HepG2 (cell line): ENCODE results near the gene NLRP12. TPM values are rescaled to one million over a fixed set of nuclear protein-coding genes. Genes with fewer than 3 reads are reported as not detected.

Source experiments
- BORCS8-MEF2B ChIP-seq: sonication (generic); formaldehyde crosslinking; IDR thresholded peaks from 2 replicates; pipeline ENCODE4 v1.8.0; 2022; ENCODE audit warnings: mild to moderate bottlenecking, missing genetic modification reagents
- CREM ChIP-seq, 2 experiments: sonication (generic) in 1 of 2; formaldehyde crosslinking in 1 of 2; IDR thresholded peaks; 2 replicates each; pipeline versions ENCODE4 v1.4.0 to v1.6.1; 2016 to 2020; ENCODE audit warnings: antibody characterized with exemption in 1 of 2, mild to moderate bottlenecking in 1 of 2, missing genetic modification reagents in 1 of 2
- DPF2 ChIP-seq: sonication (generic); formaldehyde crosslinking; IDR thresholded peaks from 2 replicates; pipeline ENCODE4 v1.4.0; 2020; ENCODE audit warnings: mild to moderate bottlenecking, low read depth, missing genetic modification reagents, borderline replicate concordance
- FOXA3 ChIP-seq: IDR thresholded peaks from 2 replicates; pipeline ENCODE4 v1.6.1; 2016; ENCODE audit warnings: missing genetic modification reagents, missing compliant biosample characterization
- FOXP1 ChIP-seq, 2 experiments: fragments of 450-650 bp in 1 of 2; IDR thresholded peaks; 2 replicates each; pipeline ENCODE4 v1.6.1; 2017 to 2018; ENCODE audit warnings: antibody characterized with exemption in 1 of 2
- HMG20B ChIP-seq: conservative IDR thresholded peaks from 2 replicates; pipeline ENCODE4 v1.6.1; 2016; ENCODE audit warnings: missing genetic modification reagents, missing compliant biosample characterization
- KLF13 ChIP-seq: sonication (generic); formaldehyde crosslinking; IDR thresholded peaks from 2 replicates; pipeline ENCODE4 v1.4.0; 2020; ENCODE audit warnings: mild to moderate bottlenecking, missing genetic modification reagents
- NAIF1 ChIP-seq: sonication (generic); formaldehyde crosslinking; IDR thresholded peaks from 2 replicates; pipeline ENCODE4 v1.5.0; 2020; ENCODE audit warnings: mild to moderate bottlenecking, missing genetic modification reagents, borderline replicate concordance
- RARA ChIP-seq: IDR thresholded peaks from 2 replicates; pipeline ENCODE4 v1.6.1; 2016; ENCODE audit warnings: missing genetic modification reagents, missing compliant biosample characterization
- STAG1 ChIP-seq: sonication (generic); formaldehyde crosslinking; IDR thresholded peaks from 2 replicates; pipeline ENCODE4 v1.4.0; 2020; ENCODE audit warnings: missing genetic modification reagents
- ZNF24 ChIP-seq: fragments of 450-650 bp; IDR thresholded peaks from 2 replicates; pipeline ENCODE4 v1.6.1; 2017; ENCODE audit warnings: antibody characterized with exemption, mild to moderate bottlenecking
- ZNF34 ChIP-seq: sonication (generic); formaldehyde crosslinking; IDR thresholded peaks from 2 replicates; pipeline ENCODE4 v1.4.0; 2020; ENCODE audit warnings: mild to moderate bottlenecking, missing genetic modification reagents, borderline replicate concordance
- ZNF891 ChIP-seq: sonication (generic); formaldehyde crosslinking; IDR thresholded peaks from 2 replicates; pipeline ENCODE4 v1.5.0; 2020; ENCODE audit warnings: mild to moderate bottlenecking, missing genetic modification reagents
- polyA plus RNA-seq, 8 experiments: library from polyadenylated mRNA; depleted of rRNA in 3 of 8; stranded (reverse) in 7 of 8; unstranded in 1 of 8; fragments of >200 nt; fragmentation: Illumina TruSeq in 4 of 8; extraction: Trizol in 4 of 8; gene quantifications; 2 replicates each; pipeline versions ENCODE4 v1.2.1 to v1.2.3, GENCODE V29; 2011 to 2016; ENCODE audit warnings: low read depth in 4 of 8, missing spikeins in 1 of 8, mixed read lengths in 1 of 8; ENCODE audit not compliant: insufficient read depth in 1 of 8
- total RNA-seq, 5 experiments: library from RNA; depleted of rRNA; stranded (reverse); fragments of >200 nt; fragmentation: Illumina TruSeq; extraction: Trizol; gene quantifications; 2 replicates each; pipeline ENCODE4 v1.2.3, GENCODE V29; 2016; ENCODE audit warnings: low read depth in 1 of 5
- TF ChIP-seq, protein P1 (sequence below): sonication (generic); formaldehyde crosslinking; IDR thresholded peaks from 2 replicates; pipeline ENCODE4 v1.4.0; 2020; ENCODE audit warnings: missing genetic modification reagents
- TF ChIP-seq, protein P2 (sequence below): sonication (generic); formaldehyde crosslinking; IDR thresholded peaks from 2 replicates; pipeline ENCODE4 v1.4.0; 2020; ENCODE audit warnings: missing genetic modification reagents
- TF ChIP-seq, protein P3 (sequence below): sonication (generic); formaldehyde crosslinking; IDR thresholded peaks from 2 replicates; pipeline ENCODE4 v1.8.0; 2022; ENCODE audit warnings: low read depth, missing genetic modification reagents
- TF ChIP-seq, protein P4 (sequence below): IDR thresholded peaks from 2 replicates; pipeline ENCODE4 v1.6.1; 2018; ENCODE audit warnings: missing genetic modification reagents, mild to moderate bottlenecking, missing compliant biosample characterization
- TF ChIP-seq, protein P5 (sequence below): sonication (generic); formaldehyde crosslinking; IDR thresholded peaks from 2 replicates; pipeline ENCODE4 v1.8.0; 2022; ENCODE audit warnings: mild to moderate bottlenecking, missing genetic modification reagents; ENCODE audit not compliant: insufficient replicate concordance
- TF ChIP-seq, protein P6 (sequence below): IDR thresholded peaks from 2 replicates; pipeline ENCODE4 v1.6.1; 2016; ENCODE audit warnings: mild to moderate bottlenecking, missing biosample characterization, missing genetic modification reagents

NLRP12 gene
- total and polyA plus RNA-seq, 2 of the 13 experiments (the other 11 are each of a cell fraction or from before 2014, with no cell fraction given): 0.15 to 0.20 TPM

DNA sequence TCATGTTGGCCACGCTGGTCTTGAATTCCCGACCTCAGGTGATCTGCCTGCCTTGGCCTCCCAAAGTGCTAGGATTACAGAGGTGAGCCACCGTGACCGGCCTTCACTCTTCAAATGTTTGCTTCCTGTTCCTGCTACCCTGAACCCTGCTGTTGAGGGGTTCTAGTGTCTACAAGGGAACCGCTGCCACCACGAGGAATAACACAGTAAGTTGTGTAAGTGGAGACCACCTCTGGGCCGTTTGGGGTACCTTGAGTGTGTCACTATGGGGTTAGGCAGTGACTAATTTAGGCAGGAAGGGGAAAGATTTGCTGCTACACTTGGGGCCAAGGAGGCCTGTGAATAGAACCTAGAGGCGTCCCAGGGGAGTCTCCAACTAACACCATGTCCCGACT lies 41.4 kb upstream of the NLRP12 start (continued):
- TF ChIP-seq KLF13 (CRISPR knock-in tag) (no peak), STAG1 (CRISPR knock-in tag) (peak; percentile 38), ZNF34 (CRISPR knock-in tag) (peak; percentile 72; the same call in 1 of the 2 replicates), NAIF1 (CRISPR knock-in tag) (no peak), RARA (peak; percentile 91), ZNF24 (no peak), ZNF891 (CRISPR knock-in tag) (peak; percentile 48; the same call in 1 of the 2 replicates), CREM (IDR thresholded peaks at IDR 0.05) (peak; percentile 38; the same call in 1 of the 2 replicates), CREM (CRISPR knock-in tag; IDR thresholded peaks at IDR 0.05) (no peak), FOXP1 (IDR thresholded peaks at IDR 0.05) (no peak), FOXP1 (CRISPR knock-in tag; IDR thresholded peaks at IDR 0.05) (peak; percentile 23; the same call in 1 of the 2 replicates), BORCS8-MEF2B (CRISPR knock-in tag) (no peak), DPF2 (peak; percentile 82), FOXA3 (CRISPR knock-in tag) (peak; percentile 49), HMG20B (0 out of 2 replicates have a peak, but pooled peaks have one; percentile 12)
- TF ChIP-seq, protein P1, sequence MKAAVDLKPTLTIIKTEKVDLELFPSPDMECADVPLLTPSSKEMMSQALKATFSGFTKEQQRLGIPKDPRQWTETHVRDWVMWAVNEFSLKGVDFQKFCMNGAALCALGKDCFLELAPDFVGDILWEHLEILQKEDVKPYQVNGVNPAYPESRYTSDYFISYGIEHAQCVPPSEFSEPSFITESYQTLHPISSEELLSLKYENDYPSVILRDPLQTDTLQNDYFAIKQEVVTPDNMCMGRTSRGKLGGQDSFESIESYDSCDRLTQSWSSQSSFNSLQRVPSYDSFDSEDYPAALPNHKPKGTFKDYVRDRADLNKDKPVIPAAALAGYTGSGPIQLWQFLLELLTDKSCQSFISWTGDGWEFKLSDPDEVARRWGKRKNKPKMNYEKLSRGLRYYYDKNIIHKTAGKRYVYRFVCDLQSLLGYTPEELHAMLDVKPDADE (CRISPR knock-in tag): no peak
- TF ChIP-seq, protein P2, sequence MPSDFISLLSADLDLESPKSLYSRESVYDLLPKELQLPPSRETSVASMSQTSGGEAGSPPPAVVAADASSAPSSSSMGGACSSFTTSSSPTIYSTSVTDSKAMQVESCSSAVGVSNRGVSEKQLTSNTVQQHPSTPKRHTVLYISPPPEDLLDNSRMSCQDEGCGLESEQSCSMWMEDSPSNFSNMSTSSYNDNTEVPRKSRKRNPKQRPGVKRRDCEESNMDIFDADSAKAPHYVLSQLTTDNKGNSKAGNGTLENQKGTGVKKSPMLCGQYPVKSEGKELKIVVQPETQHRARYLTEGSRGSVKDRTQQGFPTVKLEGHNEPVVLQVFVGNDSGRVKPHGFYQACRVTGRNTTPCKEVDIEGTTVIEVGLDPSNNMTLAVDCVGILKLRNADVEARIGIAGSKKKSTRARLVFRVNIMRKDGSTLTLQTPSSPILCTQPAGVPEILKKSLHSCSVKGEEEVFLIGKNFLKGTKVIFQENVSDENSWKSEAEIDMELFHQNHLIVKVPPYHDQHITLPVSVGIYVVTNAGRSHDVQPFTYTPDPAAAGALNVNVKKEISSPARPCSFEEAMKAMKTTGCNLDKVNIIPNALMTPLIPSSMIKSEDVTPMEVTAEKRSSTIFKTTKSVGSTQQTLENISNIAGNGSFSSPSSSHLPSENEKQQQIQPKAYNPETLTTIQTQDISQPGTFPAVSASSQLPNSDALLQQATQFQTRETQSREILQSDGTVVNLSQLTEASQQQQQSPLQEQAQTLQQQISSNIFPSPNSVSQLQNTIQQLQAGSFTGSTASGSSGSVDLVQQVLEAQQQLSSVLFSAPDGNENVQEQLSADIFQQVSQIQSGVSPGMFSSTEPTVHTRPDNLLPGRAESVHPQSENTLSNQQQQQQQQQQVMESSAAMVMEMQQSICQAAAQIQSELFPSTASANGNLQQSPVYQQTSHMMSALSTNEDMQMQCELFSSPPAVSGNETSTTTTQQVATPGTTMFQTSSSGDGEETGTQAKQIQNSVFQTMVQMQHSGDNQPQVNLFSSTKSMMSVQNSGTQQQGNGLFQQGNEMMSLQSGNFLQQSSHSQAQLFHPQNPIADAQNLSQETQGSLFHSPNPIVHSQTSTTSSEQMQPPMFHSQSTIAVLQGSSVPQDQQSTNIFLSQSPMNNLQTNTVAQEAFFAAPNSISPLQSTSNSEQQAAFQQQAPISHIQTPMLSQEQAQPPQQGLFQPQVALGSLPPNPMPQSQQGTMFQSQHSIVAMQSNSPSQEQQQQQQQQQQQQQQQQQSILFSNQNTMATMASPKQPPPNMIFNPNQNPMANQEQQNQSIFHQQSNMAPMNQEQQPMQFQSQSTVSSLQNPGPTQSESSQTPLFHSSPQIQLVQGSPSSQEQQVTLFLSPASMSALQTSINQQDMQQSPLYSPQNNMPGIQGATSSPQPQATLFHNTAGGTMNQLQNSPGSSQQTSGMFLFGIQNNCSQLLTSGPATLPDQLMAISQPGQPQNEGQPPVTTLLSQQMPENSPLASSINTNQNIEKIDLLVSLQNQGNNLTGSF (CRISPR knock-in tag): no peak
- TF ChIP-seq, protein P3, sequence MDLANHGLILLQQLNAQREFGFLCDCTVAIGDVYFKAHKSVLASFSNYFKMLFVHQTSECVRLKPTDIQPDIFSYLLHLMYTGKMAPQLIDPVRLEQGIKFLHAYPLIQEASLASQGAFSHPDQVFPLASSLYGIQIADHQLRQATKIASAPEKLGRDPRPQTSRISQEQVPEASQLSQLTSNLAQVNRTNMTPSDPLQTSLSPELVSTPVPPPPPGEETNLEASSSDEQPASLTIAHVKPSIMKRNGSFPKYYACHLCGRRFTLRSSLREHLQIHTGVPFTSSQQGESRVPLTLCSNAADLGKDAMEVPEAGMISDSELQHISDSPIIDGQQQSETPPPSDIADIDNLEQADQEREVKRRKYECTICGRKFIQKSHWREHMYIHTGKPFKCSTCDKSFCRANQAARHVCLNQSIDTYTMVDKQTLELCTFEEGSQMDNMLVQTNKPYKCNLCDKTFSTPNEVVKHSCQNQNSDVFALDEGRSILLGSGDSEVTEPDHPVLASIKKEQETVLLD (CRISPR knock-in tag): no peak
- TF ChIP-seq, protein P4, sequence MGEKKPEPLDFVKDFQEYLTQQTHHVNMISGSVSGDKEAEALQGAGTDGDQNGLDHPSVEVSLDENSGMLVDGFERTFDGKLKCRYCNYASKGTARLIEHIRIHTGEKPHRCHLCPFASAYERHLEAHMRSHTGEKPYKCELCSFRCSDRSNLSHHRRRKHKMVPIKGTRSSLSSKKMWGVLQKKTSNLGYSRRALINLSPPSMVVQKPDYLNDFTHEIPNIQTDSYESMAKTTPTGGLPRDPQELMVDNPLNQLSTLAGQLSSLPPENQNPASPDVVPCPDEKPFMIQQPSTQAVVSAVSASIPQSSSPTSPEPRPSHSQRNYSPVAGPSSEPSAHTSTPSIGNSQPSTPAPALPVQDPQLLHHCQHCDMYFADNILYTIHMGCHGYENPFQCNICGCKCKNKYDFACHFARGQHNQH (CRISPR knock-in tag): peak; percentile 42
- TF ChIP-seq, protein P5, sequence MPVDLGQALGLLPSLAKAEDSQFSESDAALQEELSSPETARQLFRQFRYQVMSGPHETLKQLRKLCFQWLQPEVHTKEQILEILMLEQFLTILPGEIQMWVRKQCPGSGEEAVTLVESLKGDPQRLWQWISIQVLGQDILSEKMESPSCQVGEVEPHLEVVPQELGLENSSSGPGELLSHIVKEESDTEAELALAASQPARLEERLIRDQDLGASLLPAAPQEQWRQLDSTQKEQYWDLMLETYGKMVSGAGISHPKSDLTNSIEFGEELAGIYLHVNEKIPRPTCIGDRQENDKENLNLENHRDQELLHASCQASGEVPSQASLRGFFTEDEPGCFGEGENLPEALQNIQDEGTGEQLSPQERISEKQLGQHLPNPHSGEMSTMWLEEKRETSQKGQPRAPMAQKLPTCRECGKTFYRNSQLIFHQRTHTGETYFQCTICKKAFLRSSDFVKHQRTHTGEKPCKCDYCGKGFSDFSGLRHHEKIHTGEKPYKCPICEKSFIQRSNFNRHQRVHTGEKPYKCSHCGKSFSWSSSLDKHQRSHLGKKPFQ (CRISPR knock-in tag): peak; percentile 44
- TF ChIP-seq, protein P6, sequence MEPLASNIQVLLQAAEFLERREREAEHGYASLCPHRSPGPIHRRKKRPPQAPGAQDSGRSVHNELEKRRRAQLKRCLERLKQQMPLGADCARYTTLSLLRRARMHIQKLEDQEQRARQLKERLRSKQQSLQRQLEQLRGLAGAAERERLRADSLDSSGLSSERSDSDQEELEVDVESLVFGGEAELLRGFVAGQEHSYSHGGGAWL (CRISPR knock-in tag): peak; percentile 4; the same call in 1 of the 2 replicates
